HG03442 (cell line): Measurements from ENCODE around the gene TDP2.

Experiments
- ATAC-seq: cut with Tn5 transposase; IDR thresholded peaks from one replicate; pipeline ENCODE4 v1.9.1; 2021; ENCODE audit warnings: mild to moderate bottlenecking, moderate library complexity; ENCODE audit not compliant: unreplicated experiment

TDP2 gene

GRCh38 chr6:24606200-24606930 is 60.3 kb downstream of the TDP2 start:
- ATAC-seq = no peak

GRCh38 chr6:24603241-24603640 is 63.5 kb downstream of the TDP2 start:
- ATAC-seq = no peak

GRCh38 chr6:24600903-24601302 is 65.8 kb downstream of the TDP2 start:
- ATAC-seq = no peak
